PFSK-1 (cell line): ENCODE measurements around the gene ZNF625.

ENCODE experiments used
- FOXP2 ChIP-seq: optimal IDR thresholded peaks from 2 replicates; pipeline ENCODE3; 2011; ENCODE audit warnings: borderline replicate concordance, control low read depth, inconsistent platforms; ENCODE audit not compliant: insufficient read depth; ENCODE audit errors: extremely low read length, extremely low read depth
- POLR2AphosphoS5 ChIP-seq: IDR thresholded peaks from 2 replicates; pipeline ENCODE4 v1.6.1; 2012; ENCODE audit warnings: low read depth, mild to moderate bottlenecking, control low read depth, low read length, moderate library complexity
- REST ChIP-seq, 2 experiments: IDR thresholded peaks; 2 replicates each; pipeline versions ENCODE4 v1.6.1 to v1.8.0; 2011 to 2012; ENCODE audit warnings: low read depth in 2 of 2, low read length in 2 of 2, control low read depth in 1 of 2, inconsistent platforms in 1 of 2, mild to moderate bottlenecking in 1 of 2, moderate library complexity in 1 of 2; ENCODE audit not compliant: insufficient read depth in 1 of 2
- SIN3A ChIP-seq: IDR thresholded peaks from 2 replicates; pipeline ENCODE4 v1.6.1; 2012; ENCODE audit warnings: mild to moderate bottlenecking, low read length, moderate library complexity, borderline replicate concordance; ENCODE audit not compliant: insufficient read depth
- TAF1 ChIP-seq: IDR thresholded peaks from 2 replicates; pipeline ENCODE4 v1.6.1; 2012; ENCODE audit warnings: low read length, control low read depth, borderline replicate concordance; ENCODE audit not compliant: insufficient read depth

The ZNF625 gene

GRCh38 chr19:12155324-12155860 lies 1.1 kb downstream of the ZNF625 start:
- TF ChIP-seq TAF1, result no peak
- TF ChIP-seq SIN3A, result no peak
- no peak for TF ChIP-seq POLR2AphosphoS5
- no peak for TF ChIP-seq REST (IDR thresholded peaks at IDR 0.05; ENCODE audit: insufficient read depth in 1 of 2, low read depth in 2 of 2, low read length in 2 of 2)
- TF ChIP-seq FOXP2, result no peak

- TF ChIP-seq REST (IDR thresholded peaks at IDR 0.05; ENCODE audit: insufficient read depth in 1 of 2, low read depth in 2 of 2, low read length in 2 of 2) (no peak), SIN3A (no peak), FOXP2 (no peak), POLR2AphosphoS5 (no peak), TAF1 (no peak)
Observed at GRCh38 chr19:12145348-12145747, 11.2 kb downstream of the ZNF625 start.

- TF ChIP-seq SIN3A (no peak), POLR2AphosphoS5 (no peak), REST (IDR thresholded peaks at IDR 0.05; ENCODE audit: insufficient read depth in 1 of 2, low read depth in 2 of 2, low read length in 2 of 2) (no peak), FOXP2 (no peak), TAF1 (no peak)
Observed at GRCh38 chr19:12141405-12141736, 15.2 kb downstream of the ZNF625 start.

GRCh38 chr19:12140545-12141404 lies 15.8 kb downstream of the ZNF625 start:
- no peak for TF ChIP-seq SIN3A
- TF ChIP-seq TAF1, result no peak
- no peak; the same call in none of the 2 replicates for TF ChIP-seq POLR2AphosphoS5
- TF ChIP-seq FOXP2, result no peak
- TF ChIP-seq REST (IDR thresholded peaks at IDR 0.05; ENCODE audit: insufficient read depth in 1 of 2, low read depth in 2 of 2, low read length in 2 of 2), result no peak
